Stimulated activated CD4-positive, alpha-beta T cell treated with anti-CD3 and anti-CD28 coated beads, Interleukin-15, amount 100 ng/mL, for 1 hour (primary cell): ENCODE data around the gene MICA.
"Not testable (repeated sequence)": the region's sequence is repeated elsewhere in the genome, so short reads cannot be mapped to it uniquely, and the experiment has no call there.

Source experiments
- DNase-seq, 2 donors: peaks; one replicate each; pipeline ENCODE4 v3.0.0-alpha.2; 2020; ENCODE audit warnings: low read depth in 1 of 2, low spot score in 1 of 2

Gene MICA

GRCh38 chr6:31412506-31412905, 9.1 kb downstream of the MICA start:
- DNase-seq, result no peak

GRCh38 chr6:31414148-31414770, 10.9 kb downstream of the MICA start:
- not testable (repeated sequence) for DNase-seq

- DNase-seq, result no peak
Observed at GRCh38 chr6:31414771-31415265, 11.4 kb downstream of the MICA start.

GRCh38 chr6:31416394-31417014, 13.1 kb downstream of the MICA start:
- no peak for DNase-seq

GRCh38 chr6:31418251-31418650, 14.9 kb downstream of the MICA start:
- DNase-seq, result no peak

- DNase-seq, result no peak
Observed at GRCh38 chr6:31419842-31420241, 16.4 kb downstream of the MICA start.

- DNase-seq, result no peak
Observed at GRCh38 chr6:31420546-31420945, 17.2 kb downstream of the MICA start.

- no peak for DNase-seq
Observed at GRCh38 chr6:31422587-31422986, 19.2 kb downstream of the MICA start.

GRCh38 chr6:31423550-31423949, 20.2 kb downstream of the MICA start:
- no peak for DNase-seq

- no peak for DNase-seq
Observed at GRCh38 chr6:31426395-31427354, 23.3 kb downstream of the MICA start.

- DNase-seq, result no peak
Observed at GRCh38 chr6:31430449-31430848, 27.1 kb downstream of the MICA start.

GRCh38 chr6:31435051-31435450, 31.7 kb downstream of the MICA start:
- DNase-seq, result not testable (repeated sequence)

- no peak for DNase-seq
Observed at GRCh38 chr6:31438222-31438621, 34.8 kb downstream of the MICA start.

GRCh38 chr6:31438677-31439076, 35.3 kb downstream of the MICA start:
- DNase-seq, result no peak

GRCh38 chr6:31441365-31442267, 38.2 kb downstream of the MICA start:
- DNase-seq, result peak in 1 of 2 donors; percentile 82

GRCh38 chr6:31446481-31446880, 43.1 kb downstream of the MICA start:
- DNase-seq, result no peak

- DNase-seq, result not testable (repeated sequence)
Observed at GRCh38 chr6:31446999-31447789, 43.8 kb downstream of the MICA start.

GRCh38 chr6:31450751-31451150, 47.4 kb downstream of the MICA start:
- DNase-seq, result no peak

GRCh38 chr6:31452859-31453258, 49.5 kb downstream of the MICA start:
- DNase-seq, result no peak

GRCh38 chr6:31453259-31453658, 49.9 kb downstream of the MICA start:
- DNase-seq, result no peak
